ENCODE data around the gene ZNF488.
"Not testable (repeated sequence)": the region's sequence is repeated elsewhere in the genome, so short reads cannot be mapped to it uniquely, and the experiment has no call there.

DNA sequence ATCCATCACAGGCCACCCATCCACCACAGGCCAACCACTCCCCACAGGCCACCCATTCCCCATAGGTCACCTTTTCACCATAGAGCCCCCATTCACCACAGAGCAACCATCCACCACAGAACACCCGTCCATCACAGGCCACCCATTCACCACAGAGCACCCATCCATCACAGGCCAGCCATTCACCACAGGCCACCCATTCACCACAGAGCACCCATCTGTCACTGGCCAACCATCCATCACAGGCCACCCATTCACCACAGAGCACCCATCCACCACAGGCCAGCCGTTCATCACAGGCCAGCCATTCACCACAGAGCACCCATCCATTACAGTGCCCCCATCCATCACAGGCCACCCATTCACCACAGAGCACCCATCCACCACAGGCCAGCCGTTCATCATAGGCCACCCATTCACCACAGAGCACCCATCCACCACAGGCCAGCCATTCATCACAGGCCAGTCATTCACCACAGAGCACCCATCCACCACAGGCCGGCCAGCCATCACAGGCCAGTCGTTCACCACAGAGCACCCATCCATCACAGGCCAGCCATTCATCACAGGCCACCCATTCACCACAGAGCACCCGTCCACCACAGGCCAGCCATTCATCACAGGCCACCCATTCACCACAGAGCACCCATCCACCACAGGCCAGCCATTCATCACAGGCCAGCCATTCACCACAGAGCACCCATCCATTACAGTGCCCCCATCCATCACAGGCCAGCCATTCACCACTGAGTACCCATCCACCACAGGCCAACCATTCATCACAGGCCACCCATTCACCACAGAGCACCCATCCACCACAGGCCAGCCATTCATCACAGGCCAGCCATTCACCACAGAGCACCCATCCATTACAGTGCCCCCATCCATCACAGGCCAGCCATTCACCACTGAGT is 32.5 kb upstream of the ZNF488 start:
- TF ChIP-seq EP300 (IDR thresholded peaks at IDR 0.05; ENCODE audit: borderline replicate concordance in 1 of 2, control insufficient read depth in 1 of 2, low read depth in 2 of 2, low read length in 2 of 2); SUPT20H (IDR thresholded peaks at IDR 0.05; ENCODE audit: borderline replicate concordance, control insufficient read depth, low read depth, low read length); POLR2A (IDR thresholded peaks at IDR 0.05; ENCODE audit: low read depth, low read length); FOXM1 (IDR thresholded peaks at IDR 0.05; ENCODE audit: low read depth, low read length): not testable (repeated sequence)
- TF ChIP-seq, protein P1, sequence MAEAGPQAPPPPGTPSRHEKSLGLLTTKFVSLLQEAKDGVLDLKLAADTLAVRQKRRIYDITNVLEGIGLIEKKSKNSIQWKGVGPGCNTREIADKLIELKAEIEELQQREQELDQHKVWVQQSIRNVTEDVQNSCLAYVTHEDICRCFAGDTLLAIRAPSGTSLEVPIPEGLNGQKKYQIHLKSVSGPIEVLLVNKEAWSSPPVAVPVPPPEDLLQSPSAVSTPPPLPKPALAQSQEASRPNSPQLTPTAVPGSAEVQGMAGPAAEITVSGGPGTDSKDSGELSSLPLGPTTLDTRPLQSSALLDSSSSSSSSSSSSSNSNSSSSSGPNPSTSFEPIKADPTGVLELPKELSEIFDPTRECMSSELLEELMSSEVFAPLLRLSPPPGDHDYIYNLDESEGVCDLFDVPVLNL (IDR thresholded peaks at IDR 0.05; ENCODE audit: low read depth, low read length): not testable (repeated sequence)
- TF ChIP-seq, protein P2, sequence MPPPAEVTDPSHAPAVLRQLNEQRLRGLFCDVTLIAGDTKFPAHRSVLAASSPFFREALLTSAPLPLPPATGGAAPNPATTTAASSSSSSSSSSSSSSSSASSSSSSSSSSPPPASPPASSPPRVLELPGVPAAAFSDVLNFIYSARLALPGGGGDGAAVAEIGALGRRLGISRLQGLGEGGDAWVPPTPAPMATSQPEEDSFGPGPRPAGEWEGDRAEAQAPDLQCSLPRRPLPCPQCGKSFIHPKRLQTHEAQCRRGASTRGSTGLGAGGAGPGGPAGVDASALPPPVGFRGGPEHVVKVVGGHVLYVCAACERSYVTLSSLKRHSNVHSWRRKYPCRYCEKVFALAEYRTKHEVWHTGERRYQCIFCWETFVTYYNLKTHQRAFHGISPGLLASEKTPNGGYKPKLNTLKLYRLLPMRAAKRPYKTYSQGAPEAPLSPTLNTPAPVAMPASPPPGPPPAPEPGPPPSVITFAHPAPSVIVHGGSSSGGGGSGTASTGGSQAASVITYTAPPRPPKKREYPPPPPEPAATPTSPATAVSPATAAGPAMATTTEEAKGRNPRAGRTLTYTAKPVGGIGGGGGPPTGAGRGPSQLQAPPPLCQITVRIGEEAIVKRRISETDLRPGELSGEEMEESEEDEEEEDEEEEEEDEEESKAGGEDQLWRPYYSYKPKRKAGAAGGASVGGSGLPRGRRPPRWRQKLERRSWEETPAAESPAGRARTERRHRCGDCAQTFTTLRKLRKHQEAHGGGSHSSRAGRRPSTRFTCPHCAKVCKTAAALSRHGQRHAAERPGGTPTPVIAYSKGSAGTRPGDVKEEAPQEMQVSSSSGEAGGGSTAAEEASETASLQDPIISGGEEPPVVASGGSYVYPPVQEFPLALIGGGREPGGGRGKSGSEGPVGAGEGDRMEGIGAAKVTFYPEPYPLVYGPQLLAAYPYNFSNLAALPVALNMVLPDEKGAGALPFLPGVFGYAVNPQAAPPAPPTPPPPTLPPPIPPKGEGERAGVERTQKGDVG (CRISPR knock-in tag; IDR thresholded peaks at IDR 0.05): not testable (repeated sequence)
